ENCODE data around the gene CADM1. TPM values are rescaled to one million over a fixed set of nuclear protein-coding genes. Genes with fewer than 3 reads are reported as not detected.

The CADM1 gene
- total RNA-seq, 1 experiment from 2014 or later, result 0.79 TPM

- CTCF ChIA-PET, result no interaction called here
Observed at GRCh38 chr11:115345840-115346239, 158.4 kb downstream of the CADM1 start.

More at GRCh38 chr11:115345840-115346239, 158.4 kb downstream of the CADM1 start:
- H3K36me3 ChIP-seq (ENCODE audit: control insufficient read depth in 1 of 2, insufficient read depth in 2 of 2, low read length in 2 of 2), result no peaks in the 10 kb centered on the region
- H3K4me2 ChIP-seq (ENCODE audit: low read length), result no peak overlapping the region
- intact Hi-C loops (cut with micrococcal nuclease), result no loop called here
- H3K9ac ChIP-seq (ENCODE audit: low read length), result no peak overlapping the region
- POLR2A ChIA-PET, result no interaction called here
- DNase-seq (ENCODE audit: low read depth, low spot score) (no peak), ATAC-seq (no peak)
- RAD21 ChIA-PET (ENCODE audit: low non-redundant PET in 1 of 2, low total read pairs in 2 of 2, uncharacterized antibody in 2 of 2, unreplicated experiment in 2 of 2), result no interaction called here
- no peaks in the 10 kb centered on the region for H3K79me2 ChIP-seq (ENCODE audit: insufficient read depth, low read length)
- H3K4me1 ChIP-seq (ENCODE audit: control insufficient read depth in 1 of 2, insufficient read depth in 2 of 2, low read length in 2 of 2), result no peaks in the 10 kb centered on the region
- H3K27ac ChIP-seq (ENCODE audit: low read depth, low read length), result no peak overlapping the region
- no peaks in the 10 kb centered on the region for H4K20me1 ChIP-seq (ENCODE audit: insufficient read depth)
- no peak overlapping the region for H3K4me3 ChIP-seq (replicated peaks in 1 of 2; ENCODE audit: low read depth in 1 of 2, low read length in 2 of 2)
- H2AFZ ChIP-seq (ENCODE audit: low read depth, low read length, poor library complexity, severe bottlenecking), result no peak overlapping the region
- TF ChIP-seq YY1 (IDR thresholded peaks at IDR 0.05; ENCODE audit: extremely low read depth, insufficient replicate concordance, low read depth, low read length) (no peak), EZH2 (IDR thresholded peaks at IDR 0.05) (no peak), MAX (IDR thresholded peaks at IDR 0.05) (no peak), CTCF (IDR thresholded peaks at IDR 0.05 in 2 of 3, conservative IDR thresholded peaks at IDR 0.05 in 1 of 3; ENCODE audit: borderline replicate concordance in 1 of 3, insufficient read depth in 1 of 3, low read depth in 2 of 3, low read length in 2 of 3) (no peak), TCF7L2 (IDR thresholded peaks at IDR 0.05; ENCODE audit: borderline replicate concordance, extremely low read depth, insufficient read depth, insufficient read length) (no peak), SP1 (IDR thresholded peaks at IDR 0.05; ENCODE audit: low read depth) (no peak), EZH2phosphoT487 (IDR thresholded peaks at IDR 0.05; ENCODE audit: borderline replicate concordance) (no peak), JUND (IDR thresholded peaks at IDR 0.05) (no peak), SRF (IDR thresholded peaks at IDR 0.05; ENCODE audit: low read depth) (no peak), RAD21 (IDR thresholded peaks at IDR 0.05; ENCODE audit: low read depth) (no peak)
- no peaks in the 10 kb centered on the region for H3K9me2 ChIP-seq (ENCODE audit: insufficient read depth)
- peaks cover 4 to 7% of the 10 kb centered on the region in 2 experiments; a peak in 2 of 4 replicates for H3K9me3 ChIP-seq (ENCODE audit: control insufficient read depth in 1 of 2, insufficient read depth in 1 of 2, low read depth in 1 of 2, low read length in 2 of 2)
- no TSS peak for BruUV-seq (replicated peaks)
- H3K27me3 ChIP-seq (ENCODE audit: insufficient read depth, low read length), result no peaks in the 10 kb centered on the region

All from HCT116 (cell line).